ENCODE results near the gene XIRP2. TPM values are rescaled to one million over a fixed set of nuclear protein-coding genes. Genes with fewer than 3 reads are reported as not detected.

The XIRP2 gene, protein sequence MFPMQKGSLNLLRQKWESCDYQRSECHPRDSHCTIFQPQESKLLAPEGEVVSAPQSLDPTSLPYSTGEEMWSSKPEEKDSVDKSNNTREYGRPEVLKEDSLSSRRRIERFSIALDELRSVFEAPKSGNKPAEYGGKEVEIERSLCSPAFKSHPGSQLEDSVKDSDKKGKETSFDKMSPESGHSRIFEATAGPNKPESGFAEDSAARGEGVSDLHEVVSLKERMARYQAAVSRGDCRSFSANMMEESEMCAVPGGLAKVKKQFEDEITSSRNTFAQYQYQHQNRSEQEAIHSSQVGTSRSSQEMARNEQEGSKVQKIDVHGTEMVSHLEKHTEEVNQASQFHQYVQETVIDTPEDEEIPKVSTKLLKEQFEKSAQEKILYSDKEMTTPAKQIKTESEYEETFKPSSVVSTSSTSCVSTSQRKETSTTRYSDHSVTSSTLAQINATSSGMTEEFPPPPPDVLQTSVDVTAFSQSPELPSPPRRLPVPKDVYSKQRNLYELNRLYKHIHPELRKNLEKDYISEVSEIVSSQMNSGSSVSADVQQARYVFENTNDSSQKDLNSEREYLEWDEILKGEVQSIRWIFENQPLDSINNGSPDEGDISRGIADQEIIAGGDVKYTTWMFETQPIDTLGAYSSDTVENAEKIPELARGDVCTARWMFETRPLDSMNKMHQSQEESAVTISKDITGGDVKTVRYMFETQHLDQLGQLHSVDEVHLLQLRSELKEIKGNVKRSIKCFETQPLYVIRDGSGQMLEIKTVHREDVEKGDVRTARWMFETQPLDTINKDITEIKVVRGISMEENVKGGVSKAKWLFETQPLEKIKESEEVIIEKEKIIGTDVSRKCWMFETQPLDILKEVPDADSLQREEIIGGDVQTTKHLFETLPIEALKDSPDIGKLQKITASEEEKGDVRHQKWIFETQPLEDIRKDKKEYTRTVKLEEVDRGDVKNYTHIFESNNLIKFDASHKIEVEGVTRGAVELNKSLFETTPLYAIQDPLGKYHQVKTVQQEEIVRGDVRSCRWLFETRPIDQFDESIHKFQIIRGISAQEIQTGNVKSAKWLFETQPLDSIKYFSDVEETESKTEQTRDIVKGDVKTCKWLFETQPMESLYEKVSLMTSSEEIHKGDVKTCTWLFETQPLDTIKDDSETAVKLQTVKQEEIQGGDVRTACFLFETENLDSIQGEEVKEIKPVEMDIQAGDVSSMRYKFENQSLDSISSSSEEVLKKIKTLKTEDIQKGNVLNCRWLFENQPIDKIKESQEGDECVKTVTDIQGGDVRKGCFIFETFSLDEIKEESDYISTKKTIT (N-terminal part only)
- polyA plus RNA-seq, result not detected in 2 replicates

DNA sequence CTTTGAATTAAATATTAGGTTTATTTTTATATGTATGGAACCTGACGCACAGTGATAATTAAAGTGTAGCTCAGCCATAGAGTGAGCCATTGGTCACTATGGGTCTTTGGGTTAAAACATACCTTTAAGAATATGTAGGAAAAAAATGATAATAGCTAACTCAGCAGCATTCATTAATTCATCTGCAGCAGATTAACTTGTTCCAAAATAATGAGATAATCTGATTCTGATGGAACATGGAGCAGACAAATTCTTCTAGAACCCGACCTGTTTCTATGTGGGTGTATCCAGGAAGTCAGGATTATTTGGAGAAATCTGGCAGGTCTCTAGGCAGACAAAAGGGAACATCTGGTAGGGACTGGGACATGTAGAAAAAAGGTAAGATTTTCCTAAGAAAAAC lies at the start of gene XIRP2:
Gene XIRP2 (plus strand): TSS at position 301 of the 400 bp plus-strand sequence. CDS start 15,003 bp downstream, outside the sequence.

DNA sequence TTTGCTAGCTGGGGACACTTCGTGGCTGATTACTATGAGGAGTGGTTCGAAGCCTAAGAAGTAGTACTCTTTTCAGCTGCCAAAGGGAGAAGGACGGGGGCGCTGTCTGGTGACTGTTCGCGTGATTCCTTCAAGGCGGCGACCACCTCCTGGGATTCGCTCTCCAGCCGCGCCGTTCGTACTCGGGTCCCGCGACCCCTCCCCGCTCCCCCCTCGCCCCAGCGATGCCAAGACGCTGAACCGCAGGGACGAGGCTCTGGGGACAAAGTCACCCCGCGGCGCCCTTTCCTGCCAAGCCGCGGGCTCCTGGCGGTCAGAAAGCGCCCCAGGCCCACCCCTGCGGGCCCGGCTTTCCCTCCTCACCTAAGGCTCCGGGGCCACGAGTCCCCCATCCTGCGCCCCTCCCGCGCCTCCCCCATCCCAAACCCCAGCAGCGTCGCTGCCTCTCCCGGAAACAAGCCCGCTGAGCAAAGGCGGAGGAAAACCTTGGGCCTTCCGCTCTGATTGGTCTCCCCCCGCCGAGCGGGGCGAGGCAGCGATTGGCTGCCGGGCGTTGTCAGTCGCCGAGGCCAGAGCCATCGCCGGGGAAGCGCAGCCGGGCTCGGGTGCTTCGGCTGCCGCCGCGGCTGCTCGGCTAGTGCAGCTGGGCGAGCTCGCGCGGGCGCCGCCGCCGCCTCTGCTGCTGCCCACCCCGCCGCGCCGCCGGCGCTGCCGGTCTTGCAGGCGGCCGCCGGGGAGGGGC lies 404.3 kb downstream of the XIRP2 start, which contains the start of gene B3GALT1:
Gene B3GALT1 (plus strand): TSS at position 572 of the 742 bp plus-strand sequence.

Data from Purkinje cell (primary cell).